CD1c-positive myeloid dendritic cell (primary cell): ENCODE measurements around the gene ARNT2.

Experiments used
- DNase-seq: peaks from one replicate; pipeline ENCODE4 v3.0.0-alpha.2; 2016; ENCODE audit errors: extremely low spot score

The ARNT2 gene

DNA sequence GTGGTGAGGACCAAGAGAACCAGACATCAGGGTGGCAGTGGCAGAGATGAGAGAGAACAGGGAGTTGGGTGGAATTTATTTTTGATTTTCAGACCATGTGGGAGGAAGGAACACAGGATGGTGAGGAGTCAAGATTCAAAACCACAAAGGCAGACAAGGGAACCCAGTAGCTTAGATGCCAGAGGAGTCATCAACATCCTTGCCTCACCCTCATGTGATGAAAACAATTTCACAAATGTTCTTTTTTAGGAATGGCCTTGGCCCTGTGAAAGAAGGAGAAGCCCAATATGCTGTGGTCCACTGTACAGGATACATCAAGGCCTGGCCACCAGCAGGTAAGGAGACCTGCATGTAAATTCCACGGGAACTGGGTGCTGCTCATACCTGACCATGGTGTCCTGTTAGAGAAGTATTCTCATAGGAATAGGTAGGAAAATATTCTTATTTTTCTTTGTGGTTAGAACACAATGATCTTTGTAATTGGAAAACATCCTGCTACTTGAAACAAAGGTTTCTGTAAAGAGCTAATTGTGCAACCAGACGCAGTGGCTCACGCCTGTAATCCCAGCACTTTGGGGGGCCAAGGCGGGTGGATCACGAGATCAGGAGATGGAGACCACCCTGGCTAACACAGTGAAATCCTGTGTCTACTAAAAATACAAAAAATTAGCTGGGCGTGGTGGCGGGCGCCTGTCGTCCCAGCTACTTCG is 110.0 kb downstream of the ARNT2 start:
- no peak for DNase-seq

DNA sequence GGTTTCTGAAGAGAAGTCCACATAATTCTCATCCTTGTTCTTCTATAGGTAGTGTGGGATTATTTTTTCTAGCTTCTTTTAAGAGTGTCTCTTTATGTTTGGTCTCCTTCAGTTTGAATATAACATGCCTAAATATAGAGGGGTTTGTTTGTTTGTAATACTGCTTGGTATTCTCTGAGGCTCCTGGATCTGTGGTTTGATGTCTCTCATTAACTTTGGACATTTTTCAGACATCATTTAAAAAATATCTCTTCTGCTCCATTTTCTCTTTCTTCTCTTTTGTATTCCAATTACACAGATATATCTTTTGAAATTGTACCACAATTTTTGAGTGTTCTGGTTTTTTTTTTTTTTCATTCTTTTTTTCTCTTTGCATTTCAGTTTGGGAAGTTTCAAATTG is 113.1 kb downstream of the ARNT2 start:
- no peak for DNase-seq

DNA sequence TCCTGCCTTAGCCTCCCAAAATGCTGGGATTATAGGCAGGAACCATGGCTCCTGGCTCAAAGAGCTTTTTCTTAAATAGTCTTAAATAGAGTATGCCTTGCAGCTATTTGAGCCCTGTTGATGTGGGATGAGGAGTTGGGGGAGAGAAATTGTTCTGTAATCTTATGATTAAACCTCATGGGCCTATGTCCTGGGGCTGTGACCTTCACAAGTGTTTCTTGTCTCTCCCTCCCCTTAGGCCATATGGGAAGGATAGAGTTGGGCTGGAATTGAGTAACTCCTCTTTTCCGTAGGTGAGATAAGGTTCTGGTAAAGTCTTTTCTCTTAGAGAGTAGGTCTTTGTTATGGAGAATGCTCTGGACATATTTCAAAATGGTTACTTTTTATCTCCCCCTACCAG is 114.3 kb downstream of the ARNT2 start:
- DNase-seq, result no peak

DNA sequence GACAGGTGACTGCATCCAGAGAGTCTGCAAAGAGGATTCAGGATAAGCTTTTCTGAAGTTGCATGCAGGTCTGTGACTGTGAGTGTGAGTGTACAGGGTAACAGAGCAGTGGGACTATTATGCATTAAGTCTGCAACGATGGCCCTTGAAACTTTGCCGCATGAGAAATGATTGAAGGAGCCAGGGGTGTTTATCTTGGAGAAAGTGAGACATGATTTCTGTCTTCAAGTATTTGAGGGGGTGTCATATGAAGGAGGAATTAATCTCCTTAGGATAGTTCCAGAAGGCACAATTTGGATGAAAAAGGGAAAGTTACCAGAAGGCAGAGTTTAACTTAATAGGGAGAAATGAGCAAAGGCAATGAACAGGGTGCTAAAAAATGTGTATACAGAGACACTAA is 119.6 kb downstream of the ARNT2 start:
- no peak for DNase-seq

DNA sequence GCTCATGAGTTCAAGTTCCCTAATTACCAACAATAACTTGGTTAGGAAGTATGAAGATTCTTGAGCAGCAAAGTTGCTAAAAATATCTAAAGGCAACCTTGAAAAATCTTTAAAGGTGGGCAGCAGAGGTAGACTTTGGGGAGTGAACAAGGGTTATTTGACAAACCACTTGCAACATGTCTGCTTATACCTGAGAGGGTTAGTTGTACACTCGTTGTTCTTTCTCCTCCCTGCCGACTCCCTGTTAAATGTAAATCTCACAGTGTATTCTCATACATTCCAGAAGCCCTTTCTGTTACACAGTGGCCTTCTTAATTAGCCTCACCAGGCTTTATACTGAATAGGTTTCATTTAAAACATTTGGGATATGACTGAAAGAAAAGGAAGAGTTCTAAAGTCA is 121.7 kb downstream of the ARNT2 start:
- no peak for DNase-seq

DNA sequence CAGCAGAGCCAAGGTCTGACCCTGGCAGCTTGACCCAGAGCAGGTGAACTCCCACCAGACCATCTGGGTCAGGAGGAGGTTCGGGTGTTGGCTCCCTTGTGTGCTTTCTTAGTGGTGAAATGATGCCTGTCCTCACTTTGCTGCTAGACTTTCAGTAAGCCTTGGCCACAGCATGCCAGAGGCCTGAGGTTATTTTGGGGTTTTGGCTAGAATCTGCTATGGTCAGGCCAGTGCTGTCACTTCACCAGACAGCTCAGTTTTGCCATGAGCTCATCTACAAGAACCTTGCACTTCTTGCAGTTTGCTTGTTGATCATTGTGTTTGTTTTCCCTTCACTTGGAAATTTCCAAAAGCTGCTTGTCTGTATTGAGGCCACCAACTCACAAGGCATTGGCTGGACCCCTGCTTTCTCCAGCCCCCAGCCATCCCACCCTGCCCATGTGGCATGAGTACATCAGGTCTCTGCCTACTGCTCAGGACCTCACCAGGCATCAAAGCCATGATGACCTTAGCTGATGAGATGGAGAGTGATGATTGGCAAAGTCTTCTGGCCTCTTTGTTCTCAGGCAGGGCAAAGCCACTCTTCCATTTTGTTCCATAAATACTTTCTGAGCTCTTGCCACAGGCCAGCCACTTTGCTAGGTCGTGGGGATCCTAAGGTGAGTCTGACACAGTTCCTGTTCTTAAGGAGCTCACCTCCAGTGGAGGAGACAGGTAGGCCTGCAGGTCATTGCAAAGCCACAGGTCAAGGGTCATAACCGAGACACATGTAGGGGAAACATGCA is 122.6 kb downstream of the ARNT2 start:
- no peak for DNase-seq

DNA sequence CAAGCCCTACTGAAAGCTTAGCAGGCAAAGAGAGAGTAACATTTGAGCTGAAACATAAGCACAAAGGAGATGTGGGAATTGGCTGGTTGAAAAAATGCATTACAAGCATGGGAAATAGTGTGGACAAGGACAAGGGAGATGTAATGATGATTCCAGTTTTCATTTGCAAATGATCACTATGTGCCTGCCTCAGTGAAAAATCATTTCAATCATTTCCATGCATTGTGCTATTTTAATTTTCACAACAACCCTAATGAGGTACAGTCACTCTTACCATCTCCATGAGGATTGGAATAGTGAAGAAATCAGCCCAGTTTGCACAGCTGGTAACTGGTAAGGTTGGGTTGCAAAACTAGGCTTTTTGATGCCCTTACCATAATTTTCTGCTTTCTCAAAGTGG is 123.2 kb downstream of the ARNT2 start:
- DNase-seq, result no peak

DNA sequence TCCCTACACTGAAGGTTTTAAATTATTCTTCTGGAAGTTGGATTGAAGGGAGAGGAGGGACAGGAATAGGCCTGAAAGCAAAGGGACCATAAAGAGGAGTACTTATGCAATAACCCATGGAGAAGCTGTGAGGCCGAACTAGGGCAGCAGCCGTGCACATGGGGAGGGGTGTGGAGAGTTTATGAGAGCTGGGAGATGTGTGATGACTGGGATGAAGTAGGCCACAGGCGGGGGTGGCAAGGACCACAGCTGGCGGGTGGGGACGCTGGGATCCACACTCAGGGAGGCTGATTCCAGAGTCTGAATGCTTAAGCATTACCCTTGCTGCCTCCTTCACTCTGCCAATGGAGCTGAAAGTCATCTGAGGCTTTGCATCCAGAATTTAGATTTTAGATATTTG is 123.8 kb downstream of the ARNT2 start:
- DNase-seq, result no peak

DNA sequence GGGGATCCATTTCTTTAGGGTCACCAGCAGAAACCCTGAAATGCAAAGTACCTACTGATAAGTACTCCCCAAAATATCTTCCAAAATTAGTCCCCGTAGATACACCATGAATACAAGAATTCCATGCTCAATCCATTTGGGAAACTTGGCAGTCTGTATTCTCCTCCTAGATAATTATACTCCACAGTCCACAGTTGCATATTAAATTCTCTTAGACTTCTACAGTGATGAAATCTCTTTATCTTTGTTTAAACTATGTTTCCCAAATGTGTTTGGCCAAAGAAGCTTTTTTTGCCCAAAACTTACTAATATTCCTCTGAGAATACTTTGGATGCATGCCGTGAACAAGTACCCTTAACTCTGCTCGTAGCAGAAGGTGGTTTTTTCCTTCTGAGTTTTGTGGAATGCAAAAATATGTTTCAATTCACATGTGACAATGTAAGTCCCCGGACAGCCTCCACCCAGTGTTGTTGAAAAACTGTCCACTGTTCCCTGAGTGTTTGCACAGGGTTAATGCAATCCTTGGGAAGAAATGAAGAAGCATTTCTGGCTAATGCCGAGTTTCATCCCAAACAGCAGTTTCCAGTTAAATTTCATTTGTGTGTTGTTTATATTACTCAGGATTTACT is 126.7 kb downstream of the ARNT2 start:
- DNase-seq, result no peak

DNA sequence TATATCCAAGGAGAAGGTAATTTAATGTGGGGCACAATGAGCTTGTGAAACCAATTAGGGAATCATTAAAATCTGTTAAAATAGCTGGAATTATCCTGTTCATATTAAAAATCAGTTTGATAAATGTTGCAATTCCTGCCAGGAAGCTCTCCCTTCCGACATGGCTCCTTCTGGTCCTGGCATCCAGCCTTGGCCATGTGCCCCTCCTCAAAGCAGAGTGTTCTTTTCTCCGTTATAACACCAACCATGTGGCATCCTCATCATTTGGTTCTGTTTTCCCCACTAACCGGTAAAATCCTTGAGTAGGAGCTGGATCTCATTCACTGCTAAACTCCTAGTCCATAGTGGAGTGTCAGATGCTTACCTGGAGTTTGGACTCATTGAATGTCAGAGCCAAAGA is 127.2 kb downstream of the ARNT2 start:
- DNase-seq, result no peak

DNA sequence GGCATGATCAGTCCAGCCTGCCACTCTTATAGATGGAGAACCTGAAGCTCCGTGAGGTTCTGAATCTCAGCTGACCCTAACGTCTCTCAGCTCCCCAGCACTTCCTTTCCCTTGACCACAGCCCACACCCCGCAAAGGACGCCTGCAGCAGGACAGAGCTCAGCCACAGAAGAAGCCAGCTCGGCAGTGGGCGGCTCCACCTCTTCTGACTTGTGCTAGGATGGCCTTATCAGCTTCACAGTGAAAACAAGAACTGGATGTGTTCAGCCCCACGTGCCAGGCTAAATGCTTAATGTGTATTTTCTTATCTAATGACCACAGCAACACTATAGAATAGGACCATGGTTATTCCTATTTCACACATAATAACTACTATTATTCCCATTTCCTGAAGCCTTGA is 127.6 kb downstream of the ARNT2 start:
- no peak for DNase-seq

DNA sequence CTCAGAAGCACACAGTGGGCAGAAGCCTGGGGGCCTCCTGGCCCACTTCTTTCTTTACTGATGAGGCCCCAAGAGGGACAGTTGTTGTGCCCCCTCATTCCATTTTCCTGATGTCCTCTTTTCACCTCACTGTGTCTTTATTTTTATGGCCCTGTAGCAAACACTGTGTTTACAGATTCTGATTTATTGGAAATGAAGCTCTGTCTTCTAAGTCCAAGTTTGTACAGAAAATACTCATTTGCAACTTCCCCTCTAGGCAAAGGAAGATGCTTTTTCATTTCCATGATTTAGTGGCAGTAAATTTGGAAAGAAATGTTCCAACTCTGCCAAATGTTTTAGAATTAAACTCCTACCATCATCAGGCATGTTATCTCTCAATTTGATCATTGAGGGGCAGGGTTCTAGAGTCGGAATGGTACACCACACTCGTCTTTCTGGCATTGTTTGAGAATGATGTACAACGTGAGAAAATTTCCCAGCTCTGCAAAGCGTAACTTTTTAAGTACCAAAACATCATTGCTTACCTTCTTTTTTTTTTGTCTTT is 129.7 kb downstream of the ARNT2 start:
- DNase-seq, result no peak

DNA sequence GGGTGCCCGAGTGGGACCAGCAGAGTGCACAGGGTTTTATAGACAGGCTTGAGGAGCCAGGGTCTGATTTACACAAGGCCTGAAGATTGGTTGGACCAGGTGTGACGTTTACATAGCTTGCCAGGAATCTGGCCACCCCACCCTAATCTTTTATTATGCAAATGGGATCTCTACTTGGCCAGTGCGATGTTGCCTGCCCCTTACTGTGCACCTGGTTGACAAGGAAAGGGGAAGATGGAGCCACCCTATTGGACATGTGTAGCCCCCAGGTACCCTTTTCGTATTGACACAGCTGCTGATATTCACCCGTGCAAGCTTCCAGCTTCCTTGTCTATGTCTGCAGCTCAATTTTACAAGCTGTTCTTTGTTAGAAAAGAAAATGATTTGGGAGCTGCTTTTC is 132.0 kb downstream of the ARNT2 start:
- no peak for DNase-seq

DNA sequence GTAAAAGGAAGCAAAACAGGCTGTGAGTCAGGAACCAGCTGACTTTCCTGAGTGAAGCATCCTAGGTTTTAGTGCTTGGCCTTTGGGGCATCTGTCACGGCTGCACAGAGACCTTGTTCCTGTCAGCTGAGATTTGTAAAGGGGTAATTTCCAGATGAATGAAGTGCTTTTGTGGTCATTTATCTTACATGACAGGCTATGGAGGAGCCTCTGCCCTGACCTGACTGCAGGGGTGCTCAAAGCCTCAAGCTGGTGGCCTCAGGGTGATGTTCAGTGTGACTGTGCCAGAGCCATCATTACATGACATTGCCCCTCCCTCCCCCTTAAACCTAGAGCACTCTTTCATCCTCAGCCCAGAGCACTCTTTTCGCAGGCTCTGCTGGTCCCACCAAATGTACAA is 132.5 kb downstream of the ARNT2 start:
- no peak for DNase-seq

DNA sequence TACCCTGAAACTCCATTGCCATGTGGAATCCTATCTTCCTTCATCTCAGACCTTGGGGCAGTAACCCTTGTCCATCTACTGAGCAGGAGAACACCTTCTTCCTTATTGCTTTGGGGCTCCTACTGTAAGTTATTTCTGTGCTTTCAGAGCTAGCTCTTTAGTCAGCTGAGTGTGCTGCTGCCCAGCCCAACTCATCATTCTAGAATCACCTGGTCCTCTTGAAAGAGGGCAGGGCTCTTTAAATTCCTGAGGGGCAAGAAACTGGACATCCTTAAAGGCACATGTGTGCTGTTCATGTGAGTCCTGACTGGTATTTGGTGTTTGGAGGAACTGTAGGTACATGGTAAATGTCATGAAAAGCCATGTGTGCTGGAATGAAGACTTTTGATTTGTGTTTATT is 140.9 kb downstream of the ARNT2 start:
- DNase-seq, result no peak

DNA sequence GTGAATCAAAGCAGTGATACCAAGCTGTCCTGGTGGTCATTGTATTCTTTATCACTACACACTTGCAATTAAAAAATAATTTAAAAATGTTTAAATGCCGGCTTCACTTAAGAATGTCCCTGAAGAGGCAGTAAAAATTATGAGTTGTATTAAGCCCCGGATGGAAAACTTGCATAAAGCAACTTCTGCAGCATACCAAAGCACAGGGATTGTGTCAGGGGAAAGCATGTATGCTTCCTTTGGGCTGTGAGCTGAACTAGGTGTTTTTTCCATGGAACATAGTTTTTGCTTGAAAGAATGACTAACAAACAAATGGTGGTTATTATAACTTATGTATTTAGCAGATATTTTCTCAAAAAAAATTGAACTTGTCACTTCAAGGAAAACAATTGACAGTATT is 143.1 kb downstream of the ARNT2 start:
- DNase-seq, result no peak

DNA sequence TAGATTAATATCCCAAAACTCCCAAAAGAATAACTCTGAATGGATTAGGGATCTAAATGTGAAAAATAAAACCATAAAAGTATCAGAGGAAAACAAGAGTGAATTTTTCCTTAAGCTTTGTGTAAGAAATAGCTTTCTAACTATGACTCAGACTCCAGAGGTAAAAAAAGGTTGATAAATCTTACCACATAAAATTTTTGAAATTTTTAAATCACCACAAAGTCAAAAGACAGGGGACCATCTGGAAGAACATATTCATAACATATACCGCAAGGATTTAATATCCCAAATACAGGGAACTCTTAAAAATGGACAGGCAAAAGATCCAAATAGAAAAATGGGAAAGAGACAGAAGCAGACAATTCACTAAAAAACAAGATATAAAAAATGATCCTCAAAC is 145.0 kb downstream of the ARNT2 start:
- no peak for DNase-seq

DNA sequence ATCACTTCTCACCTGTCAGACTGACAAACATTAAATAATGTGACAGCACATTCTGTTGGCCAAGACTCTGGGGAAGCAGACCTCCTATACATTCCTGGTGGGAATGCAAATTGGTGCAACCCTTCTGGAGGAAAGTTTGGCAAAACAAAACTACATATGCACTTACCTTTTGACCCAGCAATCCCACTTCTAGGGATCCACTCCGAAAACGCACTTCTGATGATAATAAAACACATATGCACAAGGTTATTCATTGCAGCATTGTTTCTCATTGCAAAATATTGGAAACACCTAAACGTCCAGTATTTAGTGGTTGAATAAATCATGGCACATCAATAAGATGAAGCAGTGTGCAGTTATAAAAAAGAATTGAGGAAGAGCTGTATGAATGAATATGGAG is 145.5 kb downstream of the ARNT2 start:
- DNase-seq, result no peak

DNA sequence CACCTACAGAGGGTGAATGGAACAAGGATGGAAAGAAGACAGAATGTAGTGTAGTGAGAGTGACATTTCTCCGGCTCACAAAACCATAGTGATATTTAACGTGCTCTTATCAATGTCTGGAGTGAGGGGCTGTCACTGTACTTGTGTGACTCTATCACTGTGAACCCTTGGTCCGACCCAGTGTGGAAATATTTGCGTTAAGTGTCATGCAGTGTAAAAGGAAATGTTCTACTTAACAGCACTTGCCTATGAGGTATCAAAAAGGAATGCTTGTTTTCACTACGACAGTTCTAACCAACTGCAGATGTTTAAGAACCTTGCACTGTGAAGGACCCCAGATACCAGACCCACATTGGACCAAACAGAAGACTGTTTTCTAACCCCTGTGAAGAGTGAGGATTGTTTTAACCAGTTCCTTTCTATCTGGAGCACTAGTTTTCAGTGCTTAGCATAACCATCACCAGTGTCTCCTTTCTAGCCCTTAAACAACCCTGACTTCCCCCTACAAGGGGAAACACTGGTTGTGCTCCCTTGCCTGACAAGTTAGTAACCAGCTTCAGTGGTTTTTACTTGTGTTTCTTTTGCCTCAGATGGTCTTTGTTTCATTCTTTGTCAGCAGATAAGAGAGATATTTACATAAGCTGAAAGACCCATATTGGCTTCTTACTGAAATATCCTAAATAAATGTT is 146.2 kb downstream of the ARNT2 start:
- no peak for DNase-seq

DNA sequence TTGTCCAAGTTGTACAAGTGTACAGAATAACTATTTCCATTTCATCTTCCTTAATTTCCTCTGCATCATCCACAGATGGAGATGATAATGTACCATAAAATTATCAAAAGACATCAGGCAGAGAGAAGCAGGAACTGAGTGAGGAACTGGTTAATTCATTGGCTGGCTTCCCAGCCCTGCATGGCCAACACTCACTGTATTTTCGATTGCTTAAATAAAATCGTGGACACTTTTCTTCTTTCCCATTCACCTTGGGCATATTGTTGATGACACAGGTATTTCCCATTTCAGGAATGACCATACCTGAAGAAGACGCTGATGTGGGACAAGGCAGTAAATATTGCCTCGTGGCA is 146.7 kb downstream of the ARNT2 start:
- no peak for DNase-seq

DNA sequence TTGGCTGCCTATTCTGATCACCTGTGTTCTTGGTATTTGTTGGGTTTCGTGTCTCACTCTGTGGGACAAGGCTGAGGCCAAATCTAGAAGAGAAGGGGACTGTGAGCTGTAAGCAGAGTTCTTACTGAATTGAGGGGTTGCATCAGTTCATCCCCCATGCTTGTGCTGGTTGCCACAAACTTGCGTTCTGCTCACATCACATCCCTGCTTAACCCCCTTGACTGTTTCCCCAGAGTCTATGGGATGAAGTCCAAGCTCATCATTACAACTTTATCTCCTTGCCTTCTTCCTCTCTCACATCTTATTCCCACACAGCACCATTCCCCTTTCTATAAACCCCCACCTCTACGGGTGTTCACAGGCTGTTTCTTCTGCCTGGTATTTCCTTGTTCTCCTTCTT is 147.2 kb downstream of the ARNT2 start:
- no peak for DNase-seq

DNA sequence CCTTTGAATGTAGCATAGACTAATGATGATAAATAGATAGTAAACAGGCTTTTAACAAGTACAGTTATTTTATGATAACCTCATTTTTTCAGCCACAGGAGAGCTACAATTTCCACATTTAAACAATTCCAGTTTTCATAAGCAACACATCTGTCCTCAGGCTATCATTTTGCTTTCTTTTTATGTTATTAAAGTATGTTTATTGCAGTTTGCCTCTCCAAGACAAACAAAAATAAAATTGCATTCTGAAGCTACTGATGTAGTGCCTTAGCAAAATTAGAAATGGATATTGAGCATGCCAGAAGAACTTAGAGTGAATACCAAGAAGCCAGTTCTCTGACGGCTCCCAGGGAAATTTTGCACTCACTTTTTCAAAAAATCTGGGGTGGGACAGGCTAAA is 150.4 kb downstream of the ARNT2 start:
- DNase-seq, result no peak
